Mesodermal cell (in vitro differentiated cells): Measurements from ENCODE around the gene VGLL4.
A peak's percentile ranks its signal among the peaks of the same experiment; 100 is the strongest.

Experiments
- H3K27ac ChIP-seq: 2 replicates; pipeline ENCODE4 v1.7.0; 2013; ENCODE audit warnings: mild to moderate bottlenecking, low read depth, low read length, moderate library complexity; ENCODE audit not compliant: severe bottlenecking
- H3K36me3 ChIP-seq: 2 replicates; pipeline ENCODE4 v1.7.1; 2013; ENCODE audit warnings: mild to moderate bottlenecking, low read length, moderate library complexity; ENCODE audit not compliant: control insufficient read depth, insufficient read depth
- H3K4me1 ChIP-seq: one replicate; pipeline ENCODE4 v1.7.1; 2013; ENCODE audit warnings: mild to moderate bottlenecking, low read length; ENCODE audit not compliant: insufficient read depth, control insufficient read depth, poor library complexity, severe bottlenecking
- H3K4me3 ChIP-seq: 2 replicates; pipeline ENCODE4 v1.7.0; 2013; ENCODE audit warnings: low read length, control low read depth, mild to moderate bottlenecking; ENCODE audit not compliant: insufficient read depth, poor library complexity, severe bottlenecking; ENCODE audit errors: extremely low read depth
- H3K9me3 ChIP-seq: 2 replicates; pipeline ENCODE4 v1.7.1; 2013; ENCODE audit warnings: mild to moderate bottlenecking, low read length, moderate library complexity; ENCODE audit not compliant: control insufficient read depth
- WGBS, 2 experiments: methylation state at CpG; one replicate each; pipeline ENCODE4 v1.1.5; 2013; ENCODE audit warnings: missing lambda C conversion rate in 2 of 2; ENCODE audit not compliant: insufficient coverage in 2 of 2; 5-methylcytosine and 5-hydroxymethylcytosine counted together

VGLL4 gene

GRCh38 chr3:11637901-11638458, 5.7 kb downstream of the VGLL4 start:
- H3K27ac ChIP-seq, result peak overlapping the region; percentile 50
- H3K4me3 ChIP-seq, result peak overlapping the region; percentile 1
- no peaks in the 10 kb centered on the region for H3K9me3 ChIP-seq
- 73% methylated on average over 5 of the region's 11 CpGs; no CpG with 5 or more reads in 1 of the 2 experiments for WGBS, 2 experiments
- H3K4me1 ChIP-seq, result peaks cover 47% of the 10 kb centered on the region
- peaks cover 23% of the 10 kb centered on the region for H3K36me3 ChIP-seq

DNA sequence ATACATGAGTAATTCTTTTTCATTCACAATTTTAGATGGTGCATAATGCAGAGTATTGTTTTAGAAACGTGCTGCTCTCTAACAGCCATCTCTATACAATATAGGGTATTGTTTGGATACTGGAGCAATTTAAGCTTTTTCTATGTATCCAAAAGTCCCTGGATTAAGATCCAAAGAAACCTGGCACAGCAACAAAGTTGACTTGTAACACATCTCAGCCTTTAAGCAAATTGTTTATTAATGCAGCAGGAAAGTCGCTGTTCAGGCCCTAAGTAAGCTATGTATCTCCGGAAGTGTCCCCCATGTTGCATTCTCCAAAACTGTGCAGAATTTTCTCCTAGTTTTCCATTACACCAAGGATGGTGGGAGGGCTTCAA, 7.3 kb downstream of the VGLL4 start:
- peaks cover 49% of the 10 kb centered on the region for H3K4me1 ChIP-seq
- H3K27ac ChIP-seq, result no peak overlapping the region
- H3K4me3 ChIP-seq, result no peak overlapping the region
- H3K9me3 ChIP-seq, result no peaks in the 10 kb centered on the region
- H3K36me3 ChIP-seq, result peaks cover 28% of the 10 kb centered on the region
- WGBS, 2 experiments, result 100% methylated on average over 2 of the region's 3 CpGs; no CpG with 5 or more reads in 1 of the 2 experiments

GRCh38 chr3:11635680-11636393, 7.9 kb downstream of the VGLL4 start:
- Histone ChIP-seq H3K9me3 (no peaks in the 10 kb centered on the region), H3K4me3 (no peak overlapping the region), H3K36me3 (peaks cover 32% of the 10 kb centered on the region), H3K4me1 (peaks cover 49% of the 10 kb centered on the region), H3K27ac (no peak overlapping the region)
- 80 to 93% methylated on average over 1 to 2 of the region's 7 CpGs for WGBS, 2 experiments

DNA sequence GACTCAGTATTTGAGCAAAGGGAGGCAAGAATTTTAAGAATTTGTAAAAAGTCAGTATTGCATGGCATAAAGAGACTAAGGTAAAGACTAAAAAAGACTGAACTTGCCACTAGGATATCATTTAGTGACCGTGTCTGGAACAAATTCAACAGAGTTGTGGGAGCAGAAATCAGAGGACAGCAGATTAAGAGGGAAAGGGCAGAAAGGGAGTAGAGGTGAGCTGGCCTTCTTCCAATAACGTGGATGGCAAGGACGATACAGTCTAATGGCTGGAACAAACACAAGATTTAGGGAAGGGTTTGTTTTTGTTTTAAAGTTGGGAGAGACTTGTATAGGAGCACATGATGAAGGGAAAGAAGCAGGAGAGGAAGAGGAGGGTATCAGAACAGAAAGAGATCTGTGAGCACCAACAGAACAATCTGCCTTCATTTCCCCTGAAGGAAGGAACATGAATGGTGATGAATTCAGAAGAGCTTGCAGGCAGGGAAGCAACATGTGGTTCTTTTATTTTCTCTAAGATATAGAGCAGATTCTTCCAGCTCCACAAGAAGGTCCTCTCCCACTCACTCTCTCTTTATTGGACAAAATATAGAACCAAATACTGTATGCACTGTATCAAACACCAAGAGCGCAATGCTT, 8.6 kb downstream of the VGLL4 start:
- 97 to 99% methylated on average over 4 of the region's 4 CpGs for WGBS, 2 experiments
- H3K4me3 ChIP-seq, result no peak overlapping the region
- H3K4me1 ChIP-seq, result peaks cover 49% of the 10 kb centered on the region
- H3K9me3 ChIP-seq, result no peaks in the 10 kb centered on the region
- H3K27ac ChIP-seq, result no peak overlapping the region
- H3K36me3 ChIP-seq, result peaks cover 29% of the 10 kb centered on the region

- Histone ChIP-seq H3K36me3 (peaks cover 22% of the 10 kb centered on the region), H3K4me1 (peaks cover 47% of the 10 kb centered on the region), H3K27ac (no peak overlapping the region), H3K9me3 (no peaks in the 10 kb centered on the region), H3K4me3 (no peak overlapping the region)
- WGBS, 2 experiments, result 89 to 92% methylated on average over 9 to 11 of the region's 11 CpGs
Measured at GRCh38 chr3:11634081-11634635, 9.6 kb downstream of the VGLL4 start.

GRCh38 chr3:11632966-11633365, 10.7 kb downstream of the VGLL4 start:
- Histone ChIP-seq H3K36me3 (peaks cover 15% of the 10 kb centered on the region), H3K9me3 (no peaks in the 10 kb centered on the region), H3K4me3 (no peak overlapping the region), H3K4me1 (peaks cover 39% of the 10 kb centered on the region), H3K27ac (peak overlapping the region; percentile 46)
- WGBS, 2 experiments, result 70 to 79% methylated on average over 2 of the region's 3 CpGs

GRCh38 chr3:11632564-11632963, 11.2 kb downstream of the VGLL4 start:
- Histone ChIP-seq H3K9me3 (no peaks in the 10 kb centered on the region), H3K27ac (peak overlapping the region; percentile 46), H3K4me1 (peaks cover 35% of the 10 kb centered on the region), H3K4me3 (no peak overlapping the region), H3K36me3 (peaks cover 15% of the 10 kb centered on the region)
- 95 to 100% methylated on average over 1 to 2 of the region's 2 CpGs for WGBS, 2 experiments

DNA sequence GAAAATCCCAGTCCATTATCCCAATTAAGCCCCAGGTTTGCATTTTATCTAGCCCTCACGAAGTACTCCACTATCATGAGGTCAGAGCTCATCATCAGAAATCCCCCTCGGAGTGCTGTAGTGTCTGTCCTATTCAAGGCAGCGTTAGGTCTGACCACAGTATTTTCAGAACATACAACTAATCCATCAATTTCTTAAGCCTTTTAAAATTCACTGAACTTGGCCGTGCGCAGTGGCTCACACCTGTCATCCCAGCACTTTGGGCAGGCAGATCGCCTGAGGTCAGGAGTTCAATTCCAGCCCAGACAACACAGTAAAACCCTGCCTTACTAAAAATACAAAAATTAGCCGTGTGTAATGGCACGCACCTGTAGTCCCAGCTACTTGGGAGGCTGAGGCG, 11.9 kb downstream of the VGLL4 start:
- Histone ChIP-seq H3K36me3 (peaks cover 19% of the 10 kb centered on the region), H3K27ac (no peak overlapping the region), H3K9me3 (no peaks in the 10 kb centered on the region), H3K4me1 (peaks cover 29% of the 10 kb centered on the region), H3K4me3 (no peak overlapping the region)
- WGBS, 2 experiments, result 76 to 81% methylated on average over 6 to 8 of the region's 9 CpGs

DNA sequence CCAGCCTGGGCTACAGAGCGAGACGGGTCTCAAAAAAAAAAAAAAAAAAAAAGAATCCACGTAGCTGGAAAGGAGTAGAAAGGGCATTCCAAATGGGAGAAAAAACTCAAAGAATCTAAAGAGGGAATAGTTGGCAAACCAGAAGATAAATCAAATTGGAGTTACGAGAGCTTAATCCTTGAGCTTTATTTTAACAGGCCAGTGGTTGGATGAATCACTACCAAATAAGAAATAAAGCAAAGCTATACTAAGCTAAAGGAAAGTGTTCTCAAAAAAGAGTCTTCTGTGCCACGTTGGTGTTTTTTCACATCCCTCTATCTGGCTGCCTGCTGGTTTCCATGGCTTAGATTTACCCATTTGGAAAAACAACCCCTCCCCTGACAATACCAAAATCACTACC, 14.0 kb downstream of the VGLL4 start:
- WGBS, 2 experiments, result 57 to 93% methylated on average over 3 of the region's 5 CpGs
- Histone ChIP-seq H3K4me3 (no peak overlapping the region), H3K9me3 (no peaks in the 10 kb centered on the region)

GRCh38 chr3:11627612-11628011, 16.1 kb downstream of the VGLL4 start:
- WGBS, 2 experiments, result no CpG with 5 or more reads among the region's 2 CpGs

More for the DNA sequence above, 14.0 kb downstream of the VGLL4 start:
- peaks cover 24% of the 10 kb centered on the region for H3K4me1 ChIP-seq
- peaks cover 25% of the 10 kb centered on the region for H3K36me3 ChIP-seq
- no peak overlapping the region for H3K27ac ChIP-seq

More at GRCh38 chr3:11627612-11628011, 16.1 kb downstream of the VGLL4 start:
- H3K9me3 ChIP-seq, result no peaks in the 10 kb centered on the region
- no peak overlapping the region for H3K4me3 ChIP-seq
- peaks cover 26% of the 10 kb centered on the region for H3K4me1 ChIP-seq
- H3K27ac ChIP-seq, result no peak overlapping the region
- peaks cover 45% of the 10 kb centered on the region for H3K36me3 ChIP-seq
